ENCODE data around the gene SKA3.

GRCh38 chr13:21212138-21212775 lies 35.9 kb upstream of the SKA3 start:
- TF ChIP-seq, protein P1, sequence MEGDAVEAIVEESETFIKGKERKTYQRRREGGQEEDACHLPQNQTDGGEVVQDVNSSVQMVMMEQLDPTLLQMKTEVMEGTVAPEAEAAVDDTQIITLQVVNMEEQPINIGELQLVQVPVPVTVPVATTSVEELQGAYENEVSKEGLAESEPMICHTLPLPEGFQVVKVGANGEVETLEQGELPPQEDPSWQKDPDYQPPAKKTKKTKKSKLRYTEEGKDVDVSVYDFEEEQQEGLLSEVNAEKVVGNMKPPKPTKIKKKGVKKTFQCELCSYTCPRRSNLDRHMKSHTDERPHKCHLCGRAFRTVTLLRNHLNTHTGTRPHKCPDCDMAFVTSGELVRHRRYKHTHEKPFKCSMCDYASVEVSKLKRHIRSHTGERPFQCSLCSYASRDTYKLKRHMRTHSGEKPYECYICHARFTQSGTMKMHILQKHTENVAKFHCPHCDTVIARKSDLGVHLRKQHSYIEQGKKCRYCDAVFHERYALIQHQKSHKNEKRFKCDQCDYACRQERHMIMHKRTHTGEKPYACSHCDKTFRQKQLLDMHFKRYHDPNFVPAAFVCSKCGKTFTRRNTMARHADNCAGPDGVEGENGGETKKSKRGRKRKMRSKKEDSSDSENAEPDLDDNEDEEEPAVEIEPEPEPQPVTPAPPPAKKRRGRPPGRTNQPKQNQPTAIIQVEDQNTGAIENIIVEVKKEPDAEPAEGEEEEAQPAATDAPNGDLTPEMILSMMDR (IDR thresholded peaks at IDR 0.05; ENCODE audit: low read depth, low read length): no peak
- no peak for TF ChIP-seq EZH2phosphoT487 (IDR thresholded peaks at IDR 0.05; ENCODE audit: low read depth)
